HG03571 (cell line): ENCODE data around the gene NPIPA5.
"Not testable (repeated sequence)": the region's sequence is repeated elsewhere in the genome, so short reads cannot be mapped to it uniquely, and the experiment has no call there.

ENCODE experiments used
- ATAC-seq: cut with Tn5 transposase; IDR thresholded peaks from one replicate; pipeline ENCODE4 v1.9.1; 2021; ENCODE audit not compliant: unreplicated experiment

The NPIPA5 gene

DNA sequence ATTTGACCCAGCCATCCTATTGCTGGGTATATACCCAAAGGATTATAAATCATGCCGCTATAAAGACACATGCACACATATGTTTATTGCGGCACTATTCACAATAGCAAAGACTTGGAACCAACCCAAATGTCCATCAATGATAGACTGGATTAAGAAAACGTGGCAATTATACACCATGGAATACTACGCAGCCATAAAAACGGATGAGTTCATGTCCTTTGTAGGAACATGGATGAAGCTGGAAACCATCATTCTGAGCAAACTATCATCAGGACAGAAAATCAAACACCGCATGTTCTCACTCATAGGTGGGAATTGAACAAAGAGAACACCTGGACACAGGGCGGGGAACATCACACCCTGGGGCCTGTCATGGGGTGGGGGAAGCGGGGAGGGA, 14.9 kb upstream of the NPIPA5 start:
- not testable (repeated sequence) for ATAC-seq

GRCh38 chr16:15389916-15390315, 11.8 kb upstream of the NPIPA5 start:
- not testable (repeated sequence) for ATAC-seq

DNA sequence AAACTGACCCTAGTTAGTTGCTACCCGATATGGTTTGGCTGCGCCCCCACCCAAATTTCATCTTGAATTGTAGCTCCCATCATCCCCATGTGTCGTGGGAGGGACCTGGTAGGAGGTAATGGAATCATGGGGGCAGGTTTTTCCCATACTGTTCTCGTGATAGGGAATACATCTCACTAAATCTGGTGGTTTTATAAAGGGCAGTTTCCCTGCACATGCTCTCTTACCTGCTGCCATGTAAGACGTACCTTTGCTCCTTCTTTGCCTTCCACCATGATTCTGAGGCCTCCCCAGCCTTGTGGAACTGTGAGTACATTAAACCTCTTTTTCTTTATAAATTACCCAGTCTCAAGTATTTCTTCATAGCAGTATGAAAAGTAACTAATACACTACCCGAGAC, 10.0 kb upstream of the NPIPA5 start:
- not testable (repeated sequence) for ATAC-seq

DNA sequence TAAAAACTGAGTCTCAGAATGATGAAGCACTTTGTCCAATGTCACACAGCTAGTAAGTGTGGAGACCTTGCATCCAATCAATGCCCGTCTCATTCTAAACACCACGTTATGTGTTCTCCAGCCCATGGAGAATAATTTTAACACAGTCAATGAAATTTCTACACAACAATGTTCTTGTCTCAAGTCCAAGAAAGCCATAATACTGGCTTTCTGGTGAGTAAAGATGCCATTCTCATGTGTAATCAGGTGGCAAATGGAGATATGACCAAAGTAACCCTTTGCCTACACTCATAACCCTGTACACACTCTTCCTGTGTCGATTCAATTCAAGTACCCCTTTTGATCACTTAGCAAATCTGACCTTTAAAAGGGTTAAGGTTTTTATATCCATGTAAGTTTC, 4.7 kb upstream of the NPIPA5 start:
- ATAC-seq = not testable (repeated sequence)

- ATAC-seq = not testable (repeated sequence)
Observed at GRCh38 chr16:15357495-15357894, 20.6 kb downstream of the NPIPA5 start.

DNA sequence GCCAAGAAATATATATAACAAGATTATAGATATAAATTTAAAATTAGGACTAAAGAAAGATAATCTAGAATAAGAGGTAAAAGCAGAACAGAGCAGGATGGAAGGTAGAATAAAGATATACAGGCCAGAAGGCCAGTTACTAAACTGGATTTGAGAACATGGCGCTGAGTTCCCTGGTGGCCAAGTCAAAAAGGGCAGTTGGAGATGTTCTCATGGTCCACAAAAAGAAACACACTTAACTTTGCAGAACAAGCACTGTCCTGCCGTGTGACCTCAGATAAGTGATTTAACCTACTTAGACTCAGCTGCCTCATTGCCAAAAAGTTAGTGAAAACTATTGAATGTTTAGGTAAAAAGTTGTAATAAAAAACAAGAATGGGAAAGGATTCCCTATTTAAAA, 23.2 kb downstream of the NPIPA5 start:
- ATAC-seq = not testable (repeated sequence)

- not testable (repeated sequence) for ATAC-seq
Observed at GRCh38 chr16:15352852-15353251, 25.2 kb downstream of the NPIPA5 start.

- not testable (repeated sequence) for ATAC-seq
Observed at GRCh38 chr16:15351745-15352144, 26.3 kb downstream of the NPIPA5 start.

DNA sequence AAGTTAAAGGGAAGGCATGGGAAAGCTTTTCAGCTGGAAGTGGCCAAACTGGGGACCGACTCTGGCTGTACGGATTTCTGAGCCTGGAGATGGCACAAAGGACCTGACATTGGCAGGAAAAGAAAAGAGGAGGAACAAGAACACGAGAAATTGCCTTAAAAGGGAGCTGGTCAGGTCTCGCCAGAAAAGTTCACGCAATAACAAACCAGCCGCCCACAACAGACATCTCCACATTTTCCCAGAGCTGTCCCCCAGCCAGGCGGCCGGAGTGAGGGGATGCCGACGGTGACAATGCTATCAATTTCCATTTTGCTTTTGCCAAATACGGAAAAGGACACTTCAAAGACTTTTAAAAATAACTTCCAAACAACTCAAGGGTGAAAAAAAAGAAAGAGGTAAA, 26.8 kb downstream of the NPIPA5 start:
- not testable (repeated sequence) for ATAC-seq

DNA sequence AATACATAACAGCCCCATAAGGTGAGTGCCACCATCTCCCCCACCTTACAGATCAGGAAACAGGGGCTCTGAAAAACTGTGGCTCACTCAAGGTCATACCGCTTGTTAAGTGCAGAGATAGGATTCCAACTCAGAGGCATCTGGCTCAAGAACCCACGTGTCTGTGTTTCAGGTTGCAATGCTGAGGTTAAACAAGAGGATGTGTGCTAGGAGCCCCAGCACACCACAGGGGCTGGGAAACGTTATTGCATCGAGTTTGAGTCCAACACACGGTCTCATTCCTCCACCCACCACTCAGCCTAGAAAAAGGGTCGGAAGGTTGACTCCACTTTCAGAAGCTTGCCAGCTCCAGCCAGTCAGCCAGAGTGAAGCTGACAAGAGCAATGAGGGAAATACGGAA, 29.4 kb downstream of the NPIPA5 start:
- not testable (repeated sequence) for ATAC-seq

DNA sequence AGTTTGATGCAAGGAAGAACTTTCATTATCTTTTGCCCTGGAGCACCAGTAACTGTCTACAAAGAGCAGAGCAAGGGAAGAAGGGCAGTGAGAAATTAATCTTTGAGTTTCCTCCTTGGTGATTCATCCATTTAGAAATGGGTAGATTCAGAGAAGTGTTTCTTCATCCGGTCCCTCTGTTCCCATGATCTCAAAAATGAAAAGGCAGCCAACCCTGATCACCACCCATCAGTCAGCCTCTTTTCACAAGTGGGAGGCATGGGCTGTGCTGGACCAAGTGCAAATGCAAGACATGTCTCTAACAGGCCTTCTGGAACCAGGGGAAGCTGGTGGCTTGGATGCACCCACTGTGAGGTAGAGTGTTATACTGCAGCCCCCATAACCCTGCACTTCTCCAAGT, 35.8 kb downstream of the NPIPA5 start:
- ATAC-seq = not testable (repeated sequence)

DNA sequence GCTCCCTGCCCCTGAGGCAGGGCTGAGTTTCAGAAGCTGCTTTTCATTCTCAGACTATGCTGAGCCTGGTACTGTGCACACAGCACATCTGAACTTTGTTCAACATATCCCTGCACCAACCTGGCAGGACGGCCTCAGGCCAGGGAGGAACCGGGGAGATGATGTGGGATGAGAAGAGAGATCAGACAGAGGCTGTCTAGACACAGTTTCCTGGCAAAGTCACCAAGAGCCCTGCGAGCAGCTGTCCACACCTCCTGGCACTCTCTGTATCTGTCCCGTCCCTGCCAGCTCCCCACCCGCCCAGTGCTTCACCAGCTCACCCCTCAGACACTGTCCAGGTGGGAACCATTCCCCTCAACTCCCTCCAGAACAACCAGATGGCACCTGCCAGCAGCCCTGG, 39.1 kb downstream of the NPIPA5 start:
- not testable (repeated sequence) for ATAC-seq

DNA sequence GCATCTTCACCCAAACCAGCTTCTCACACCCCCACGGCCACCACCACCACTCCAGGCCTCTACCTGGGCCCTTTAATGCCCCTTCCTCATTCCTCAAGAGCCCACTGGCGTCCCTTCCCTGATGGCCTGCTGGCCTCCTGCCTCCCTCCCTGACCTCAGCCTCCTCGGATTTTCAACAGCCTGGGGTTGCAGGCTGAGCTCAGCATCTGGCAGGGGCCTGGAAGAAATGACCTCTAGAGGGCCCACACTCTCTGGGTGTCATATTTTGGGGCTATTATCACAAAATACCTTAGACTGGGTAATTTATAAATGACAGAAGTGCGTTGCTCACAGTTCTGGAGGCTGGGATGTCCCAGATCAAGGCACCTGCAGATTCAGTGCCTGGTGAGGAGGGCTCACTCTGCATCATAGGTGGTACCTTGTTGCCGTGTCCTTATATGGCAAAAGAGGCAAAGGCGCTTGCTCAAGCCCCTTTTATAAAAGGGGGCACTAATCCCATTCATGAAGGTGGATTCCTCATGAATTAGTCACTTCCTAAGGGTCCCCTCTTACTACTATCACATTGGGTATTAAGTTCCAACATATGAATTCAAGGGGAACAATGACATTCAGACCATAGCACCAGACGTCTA, 40.0 kb downstream of the NPIPA5 start:
- ATAC-seq = not testable (repeated sequence)

- not testable (repeated sequence) for ATAC-seq
Observed at GRCh38 chr16:15335609-15336008, 42.5 kb downstream of the NPIPA5 start.

GRCh38 chr16:15333969-15334368, 44.1 kb downstream of the NPIPA5 start:
- ATAC-seq = not testable (repeated sequence)

DNA sequence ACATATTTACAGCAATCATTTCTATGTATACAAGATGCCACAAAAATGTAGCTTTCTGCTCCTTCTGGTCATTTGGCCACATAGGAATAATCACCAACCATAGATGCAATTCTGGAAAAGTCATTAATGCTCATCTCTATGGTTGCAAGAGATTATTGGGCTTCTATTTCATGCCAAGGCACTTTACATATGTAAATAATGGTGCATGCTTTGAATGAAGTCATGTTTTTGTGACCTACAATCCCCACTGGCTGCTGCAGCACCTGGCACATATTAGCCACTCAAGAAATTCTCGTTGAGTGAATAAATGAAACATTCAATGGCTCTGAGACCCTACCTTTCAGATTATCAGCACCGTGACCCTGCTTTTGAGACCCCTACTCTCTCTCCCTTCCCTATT, 47.1 kb downstream of the NPIPA5 start:
- ATAC-seq = not testable (repeated sequence)

DNA sequence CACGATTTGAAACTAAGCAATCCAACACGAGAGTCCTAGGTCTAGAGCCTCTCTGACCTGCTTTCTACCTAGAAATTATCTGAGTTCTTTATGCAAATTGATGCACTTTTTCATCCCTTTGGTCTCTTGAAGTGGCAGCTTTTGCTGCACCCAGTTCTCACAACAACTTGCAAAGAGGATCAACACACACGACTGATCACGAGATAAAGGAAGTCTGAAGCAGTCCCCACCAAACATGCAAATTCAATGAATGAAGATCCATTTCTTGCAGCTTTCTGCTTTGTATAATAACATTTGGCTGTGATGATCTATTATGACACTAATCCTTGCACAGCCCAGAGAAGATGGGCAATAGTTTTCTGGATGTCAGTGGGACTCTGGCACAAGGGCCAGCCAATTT, 53.1 kb downstream of the NPIPA5 start:
- ATAC-seq = not testable (repeated sequence)

DNA sequence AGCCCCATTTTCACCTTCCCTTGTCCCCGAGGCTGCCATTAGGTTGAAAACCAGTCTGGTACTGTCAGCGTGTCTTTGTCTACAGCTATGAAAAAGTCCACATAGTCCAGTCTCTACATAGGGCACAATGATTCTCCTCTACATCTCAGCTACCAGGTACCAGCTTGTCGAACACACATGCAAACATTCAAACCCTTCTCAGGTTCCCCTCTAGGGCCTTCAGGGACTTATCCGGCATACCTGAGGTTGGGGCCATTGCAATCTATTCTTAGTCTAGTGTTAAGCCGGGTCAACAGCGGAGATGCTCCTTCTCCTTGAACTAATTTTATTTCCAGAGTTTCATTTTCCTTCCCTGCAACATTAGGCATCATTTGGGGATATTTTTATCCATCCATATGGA, 54.7 kb downstream of the NPIPA5 start:
- ATAC-seq = not testable (repeated sequence)

DNA sequence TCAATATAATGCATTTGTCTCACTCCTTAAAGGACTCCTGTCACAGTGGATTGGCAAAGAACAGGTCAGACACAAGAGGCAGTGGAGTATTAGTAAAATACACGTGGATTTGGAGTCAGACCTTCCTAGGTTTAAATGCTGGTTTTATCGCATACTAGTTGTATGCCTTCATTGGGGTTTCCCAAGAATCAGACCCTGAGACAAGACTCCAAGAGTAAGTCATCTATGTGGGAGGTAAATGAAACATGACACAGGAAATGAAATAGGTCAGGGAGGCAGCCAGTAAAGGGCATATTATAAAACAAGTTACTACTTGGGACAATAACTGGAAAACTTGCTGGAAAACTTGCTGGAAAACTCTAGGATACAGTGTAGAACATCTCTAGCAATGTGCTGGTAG, 56.9 kb downstream of the NPIPA5 start:
- ATAC-seq = not testable (repeated sequence)

DNA sequence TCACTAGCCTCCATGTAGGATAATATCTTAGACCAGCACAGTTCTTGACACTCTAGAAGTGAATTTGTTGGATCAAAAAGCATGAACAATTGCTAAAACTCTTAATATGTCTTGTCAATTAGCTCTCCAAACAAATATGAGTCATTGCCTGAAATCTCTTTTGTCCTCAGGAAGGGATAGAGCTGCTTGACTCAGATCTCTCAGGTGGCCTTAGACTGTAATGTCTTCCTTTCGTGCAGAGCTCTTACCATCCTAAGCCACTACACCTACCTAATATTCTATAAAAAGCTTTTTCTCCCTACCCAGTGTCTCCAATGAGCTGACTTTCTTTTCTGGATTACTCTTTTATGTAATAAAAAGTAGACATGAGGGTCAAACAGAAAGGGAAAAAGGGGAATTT, 63.5 kb downstream of the NPIPA5 start:
- not testable (repeated sequence) for ATAC-seq
